GM12878 (cell line): ENCODE data around the gene DVL2. TPM values are rescaled to one million over a fixed set of nuclear protein-coding genes. Genes with fewer than 3 reads are reported as not detected.
A peak's percentile ranks its signal among the peaks of the same experiment; 100 is the strongest.

ENCODE experiments used
- BACH1 ChIP-seq: fragments of 450-650 bp; IDR thresholded peaks from 2 replicates; pipeline ENCODE4 v1.6.1; 2017; ENCODE audit warnings: mild to moderate bottlenecking, borderline replicate concordance
- CBFB ChIP-seq: IDR thresholded peaks from 2 replicates; pipeline ENCODE4 v1.6.1; 2016; ENCODE audit warnings: antibody characterized with exemption, low read depth
- CHD4 ChIP-seq: fragments of 200-600 bp; sonication (generic); IDR thresholded peaks from 2 replicates; pipeline ENCODE4 v1.6.1; 2016; ENCODE audit warnings: mild to moderate bottlenecking
- EP300 ChIP-seq, 2 experiments: fragments of 150-350 bp in 1 of 2; IDR thresholded peaks; 2 replicates each; pipeline ENCODE4 v1.6.1; 2011 to 2012; ENCODE audit warnings: low read depth in 2 of 2, low read length in 2 of 2, borderline replicate concordance in 1 of 2, improper control_type of control experiment in 1 of 2, inconsistent platforms in 1 of 2; ENCODE audit not compliant: control insufficient read depth in 1 of 2
- FOXK2 ChIP-seq: fragments of 450-650 bp; IDR thresholded peaks from 2 replicates; pipeline ENCODE4 v1.6.1; 2017; ENCODE audit warnings: mild to moderate bottlenecking, moderate library complexity
- HCFC1 ChIP-seq: fragments of 150-350 bp; IDR thresholded peaks from 2 replicates; pipeline ENCODE4 v1.6.1; 2014; ENCODE audit warnings: low read length
- HDAC2 ChIP-seq: fragments of 200-600 bp; sonication (generic); IDR thresholded peaks from 2 replicates; pipeline ENCODE4 v1.6.1; 2017
- HDAC6 ChIP-seq: fragments of 200-600 bp; sonication (generic); IDR thresholded peaks from one replicate; pipeline ENCODE4 v1.8.0; 2017; ENCODE audit warnings: antibody characterized with exemption; ENCODE audit not compliant: unreplicated experiment
- HDGF ChIP-seq: fragments of 450-650 bp; IDR thresholded peaks from 2 replicates; pipeline ENCODE4 v1.6.1; 2016; ENCODE audit warnings: antibody characterized with exemption
- LARP7 ChIP-seq: fragments of 450-650 bp; IDR thresholded peaks from 2 replicates; pipeline ENCODE4 v1.6.1; 2017; ENCODE audit warnings: mild to moderate bottlenecking
- MEF2B ChIP-seq: fragments of 450-650 bp; IDR thresholded peaks from 2 replicates; pipeline ENCODE4 v1.6.1; 2018; ENCODE audit warnings: mild to moderate bottlenecking, moderate library complexity; ENCODE audit not compliant: partially characterized antibody, poor library complexity, severe bottlenecking
- MLLT1 ChIP-seq: fragments of 450-650 bp; IDR thresholded peaks from 2 replicates; pipeline ENCODE4 v1.6.1; 2016; ENCODE audit warnings: mild to moderate bottlenecking
- NFIC ChIP-seq: IDR thresholded peaks from 2 replicates; pipeline ENCODE4 v1.6.1; 2012; ENCODE audit warnings: low read depth, mild to moderate bottlenecking, inconsistent platforms, low read length, moderate library complexity
- SUZ12 ChIP-seq: fragments of 200-600 bp; sonication (generic); IDR thresholded peaks from one replicate; pipeline ENCODE4 v1.6.1; 2018; ENCODE audit warnings: antibody characterized with exemption, mild to moderate bottlenecking; ENCODE audit not compliant: unreplicated experiment
- TCF3 ChIP-seq: IDR thresholded peaks from 2 replicates; pipeline ENCODE4 v1.6.1; 2012; ENCODE audit warnings: low read depth, mild to moderate bottlenecking, low read length, borderline replicate concordance; ENCODE audit not compliant: insufficient read depth
- TCF7 ChIP-seq: IDR thresholded peaks from 2 replicates; pipeline ENCODE4 v1.6.1; 2014; ENCODE audit warnings: antibody characterized with exemption, borderline replicate concordance
- USF2 ChIP-seq: IDR thresholded peaks from 2 replicates; pipeline ENCODE4 v1.6.1; 2011; ENCODE audit warnings: low read depth, low read length, improper control_type of control experiment, borderline replicate concordance
- ZBED1 ChIP-seq: IDR thresholded peaks from 2 replicates; pipeline ENCODE4 v1.6.1; 2016; ENCODE audit warnings: borderline replicate concordance
- polyA plus RNA-seq, 11 experiments: library from polyadenylated mRNA; depleted of rRNA in 4 of 11; unstranded in 6 of 11; stranded (reverse) in 5 of 11; fragments of >200 nt; fragmentation: Nextera tagmentation in 4 of 11; fragmentation: Illumina TruSeq in 1 of 11; extraction: Ambion mirVana in 4 of 11; extraction: Trizol in 1 of 11; gene quantifications; 1 replicate in 1 of 11; 2 replicates in 10 of 11; pipeline versions ENCODE4 v1.2.1 to v1.2.3, GENCODE V29; 2011 to 2016; ENCODE audit warnings: inconsistent platforms in 2 of 11, missing spikeins in 2 of 11, low read depth in 1 of 11
- total RNA-seq, 4 experiments: library from RNA; depleted of rRNA in 3 of 4; stranded (reverse); fragments of >200 nt in 3 of 4; fragmentation: Illumina TruSeq in 1 of 4; extraction: Trizol in 1 of 4; gene quantifications; 2 replicates each; pipeline versions ENCODE4 v1.2.1 to v1.2.3, GENCODE V29; 2013 to 2021
- TF ChIP-seq, protein P1 (sequence below): fragments of 450-650 bp; IDR thresholded peaks from 2 replicates; pipeline ENCODE4 v1.6.1; 2014; ENCODE audit warnings: mild to moderate bottlenecking
- TF ChIP-seq, protein P2 (sequence below): fragments of 450-650 bp; formaldehyde crosslinking; IDR thresholded peaks from 2 replicates; pipeline ENCODE4 v1.4.0; 2020; ENCODE audit warnings: mild to moderate bottlenecking, moderate library complexity
- TF ChIP-seq, protein P3 (sequence below): IDR thresholded peaks from 2 replicates; pipeline ENCODE4 v1.6.1; 2012; ENCODE audit warnings: low read depth, low read length, improper control_type of control experiment

Gene DVL2
- total and polyA plus RNA-seq, 10 of the 15 experiments (the other 5 are each of a cell fraction or from before 2014, with no cell fraction given), result 0.97 to 44.8 (median 23.2) TPM

DNA sequence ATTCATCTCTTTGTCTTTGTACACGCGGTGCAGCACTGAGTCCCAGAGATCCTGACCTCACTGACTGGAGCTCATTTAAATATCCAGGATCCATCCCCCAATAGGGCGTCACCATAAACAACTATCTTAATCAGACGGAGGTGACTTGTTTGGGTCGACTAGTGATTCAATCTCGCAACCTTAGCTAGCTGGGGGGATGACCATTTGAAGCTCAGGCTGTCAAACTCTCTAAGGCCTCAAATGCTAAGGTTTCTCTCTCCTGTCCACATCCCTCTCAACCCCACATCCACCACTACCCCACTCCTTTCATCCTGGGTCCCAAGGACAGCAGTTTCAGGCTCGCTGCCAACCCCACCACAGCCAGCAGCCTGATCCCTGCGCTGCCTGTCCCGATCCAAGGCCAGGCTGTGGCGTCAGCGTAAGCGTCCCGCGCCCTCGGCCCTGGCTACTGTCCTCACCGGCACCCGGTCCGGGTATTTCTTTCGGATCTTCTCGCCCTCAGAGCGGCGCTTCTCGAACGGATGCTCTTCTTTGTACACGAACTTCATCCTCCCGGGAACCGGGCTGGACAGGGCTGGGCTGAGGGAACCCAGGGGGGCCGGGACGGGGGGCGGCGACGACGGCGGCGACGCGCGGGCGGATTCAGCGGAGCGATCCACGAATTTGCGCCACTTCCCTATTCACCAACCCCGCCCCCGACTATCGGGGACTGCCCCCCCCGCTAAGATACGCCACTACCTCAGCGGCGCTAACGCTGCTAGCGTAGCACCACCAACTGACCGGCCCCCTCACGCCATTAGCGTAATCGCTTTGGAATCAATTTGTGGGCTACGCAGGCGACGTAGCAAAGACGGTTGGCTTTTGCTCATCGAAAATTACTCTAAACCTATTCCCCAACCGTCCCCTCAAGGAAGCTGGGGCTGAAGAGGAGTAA, 7.7 kb upstream of the DVL2 start, which contains the start of gene GABARAP (continued):
- no peak for TF ChIP-seq CBFB
- no peak for TF ChIP-seq FOXK2
- no peak for TF ChIP-seq TCF7
- TF ChIP-seq NFIC, result no peak
- TF ChIP-seq EP300 (IDR thresholded peaks at IDR 0.05; ENCODE audit: borderline replicate concordance in 1 of 2, control insufficient read depth in 1 of 2, low read depth in 2 of 2, low read length in 2 of 2), result no peak
- TF ChIP-seq MLLT1, result no peak
- no peak for TF ChIP-seq TCF3
- TF ChIP-seq MEF2B, result no peak
- TF ChIP-seq CHD4, result no peak
- TF ChIP-seq HDAC2, result no peak
- TF ChIP-seq, protein P1, sequence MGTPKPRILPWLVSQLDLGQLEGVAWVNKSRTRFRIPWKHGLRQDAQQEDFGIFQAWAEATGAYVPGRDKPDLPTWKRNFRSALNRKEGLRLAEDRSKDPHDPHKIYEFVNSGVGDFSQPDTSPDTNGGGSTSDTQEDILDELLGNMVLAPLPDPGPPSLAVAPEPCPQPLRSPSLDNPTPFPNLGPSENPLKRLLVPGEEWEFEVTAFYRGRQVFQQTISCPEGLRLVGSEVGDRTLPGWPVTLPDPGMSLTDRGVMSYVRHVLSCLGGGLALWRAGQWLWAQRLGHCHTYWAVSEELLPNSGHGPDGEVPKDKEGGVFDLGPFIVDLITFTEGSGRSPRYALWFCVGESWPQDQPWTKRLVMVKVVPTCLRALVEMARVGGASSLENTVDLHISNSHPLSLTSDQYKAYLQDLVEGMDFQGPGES, result no peak
- TF ChIP-seq, protein P2, sequence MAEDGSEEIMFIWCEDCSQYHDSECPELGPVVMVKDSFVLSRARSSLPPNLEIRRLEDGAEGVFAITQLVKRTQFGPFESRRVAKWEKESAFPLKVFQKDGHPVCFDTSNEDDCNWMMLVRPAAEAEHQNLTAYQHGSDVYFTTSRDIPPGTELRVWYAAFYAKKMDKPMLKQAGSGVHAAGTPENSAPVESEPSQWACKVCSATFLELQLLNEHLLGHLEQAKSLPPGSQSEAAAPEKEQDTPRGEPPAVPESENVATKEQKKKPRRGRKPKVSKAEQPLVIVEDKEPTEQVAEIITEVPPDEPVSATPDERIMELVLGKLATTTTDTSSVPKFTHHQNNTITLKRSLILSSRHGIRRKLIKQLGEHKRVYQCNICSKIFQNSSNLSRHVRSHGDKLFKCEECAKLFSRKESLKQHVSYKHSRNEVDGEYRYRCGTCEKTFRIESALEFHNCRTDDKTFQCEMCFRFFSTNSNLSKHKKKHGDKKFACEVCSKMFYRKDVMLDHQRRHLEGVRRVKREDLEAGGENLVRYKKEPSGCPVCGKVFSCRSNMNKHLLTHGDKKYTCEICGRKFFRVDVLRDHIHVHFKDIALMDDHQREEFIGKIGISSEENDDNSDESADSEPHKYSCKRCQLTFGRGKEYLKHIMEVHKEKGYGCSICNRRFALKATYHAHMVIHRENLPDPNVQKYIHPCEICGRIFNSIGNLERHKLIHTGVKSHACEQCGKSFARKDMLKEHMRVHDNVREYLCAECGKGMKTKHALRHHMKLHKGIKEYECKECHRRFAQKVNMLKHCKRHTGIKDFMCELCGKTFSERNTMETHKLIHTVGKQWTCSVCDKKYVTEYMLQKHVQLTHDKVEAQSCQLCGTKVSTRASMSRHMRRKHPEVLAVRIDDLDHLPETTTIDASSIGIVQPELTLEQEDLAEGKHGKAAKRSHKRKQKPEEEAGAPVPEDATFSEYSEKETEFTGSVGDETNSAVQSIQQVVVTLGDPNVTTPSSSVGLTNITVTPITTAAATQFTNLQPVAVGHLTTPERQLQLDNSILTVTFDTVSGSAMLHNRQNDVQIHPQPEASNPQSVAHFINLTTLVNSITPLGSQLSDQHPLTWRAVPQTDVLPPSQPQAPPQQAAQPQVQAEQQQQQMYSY, result no peak
- no peak for TF ChIP-seq ZBED1
- peak; percentile 81 for TF ChIP-seq LARP7
- TF ChIP-seq, protein P3, sequence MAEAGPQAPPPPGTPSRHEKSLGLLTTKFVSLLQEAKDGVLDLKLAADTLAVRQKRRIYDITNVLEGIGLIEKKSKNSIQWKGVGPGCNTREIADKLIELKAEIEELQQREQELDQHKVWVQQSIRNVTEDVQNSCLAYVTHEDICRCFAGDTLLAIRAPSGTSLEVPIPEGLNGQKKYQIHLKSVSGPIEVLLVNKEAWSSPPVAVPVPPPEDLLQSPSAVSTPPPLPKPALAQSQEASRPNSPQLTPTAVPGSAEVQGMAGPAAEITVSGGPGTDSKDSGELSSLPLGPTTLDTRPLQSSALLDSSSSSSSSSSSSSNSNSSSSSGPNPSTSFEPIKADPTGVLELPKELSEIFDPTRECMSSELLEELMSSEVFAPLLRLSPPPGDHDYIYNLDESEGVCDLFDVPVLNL, result no peak
- TF ChIP-seq BACH1, result no peak
- no peak for TF ChIP-seq SUZ12
- TF ChIP-seq HDAC6, result no peak
- TF ChIP-seq USF2, result no peak
- TF ChIP-seq HDGF, result no peak
- no peak for TF ChIP-seq HCFC1
